ENCODE data around the gene MIPOL1.

MIPOL1 gene

DNA sequence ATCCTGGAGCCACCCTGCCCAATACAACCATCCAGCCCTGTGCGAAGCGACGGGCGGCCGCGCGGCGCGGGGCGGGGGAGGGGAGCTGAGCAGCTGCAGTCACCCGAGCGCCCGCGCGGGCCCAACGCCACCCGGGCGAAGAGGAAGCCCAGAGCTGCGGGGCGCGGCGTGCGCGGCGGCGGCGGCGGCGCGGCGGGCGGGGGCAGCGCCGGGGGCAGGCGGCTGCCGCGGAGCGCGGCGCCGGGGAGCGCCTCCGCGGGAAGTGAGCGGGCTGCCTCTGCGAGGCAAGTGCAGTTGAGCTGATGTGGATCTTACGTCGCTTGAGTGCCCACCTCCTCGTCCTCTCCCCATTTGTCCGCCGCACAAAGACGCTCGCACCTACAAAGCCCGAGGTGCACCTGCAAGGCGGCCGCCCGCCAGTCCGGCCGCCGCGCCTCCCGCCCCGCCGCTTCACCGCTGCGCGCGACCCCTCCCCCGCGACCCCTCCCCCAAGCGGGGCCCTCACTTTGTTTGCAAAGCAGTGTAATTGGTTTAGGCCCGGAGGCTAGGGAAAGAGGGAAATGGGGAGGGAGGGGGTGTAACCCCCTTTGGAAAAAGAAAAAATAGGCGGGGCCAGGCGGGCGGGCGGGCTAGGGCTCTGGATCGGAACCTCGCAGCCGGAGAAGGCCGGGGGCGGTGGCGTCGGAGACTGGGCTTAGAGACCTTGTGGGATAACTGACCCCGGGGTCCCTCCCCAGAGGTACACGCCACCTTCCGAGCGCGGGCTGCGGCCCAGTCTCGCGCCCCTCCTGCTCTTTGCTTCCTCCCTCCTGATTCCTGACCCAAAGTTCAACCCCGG, 397.5 kb downstream of the MIPOL1 start, which contains the start of the genes FOXA1 and TTC6:
Gene FOXA1 (minus strand): TSS at position 279 of the 838 bp plus-strand sequence. CDS start 277 bp downstream, at position 2.
Gene TTC6 (plus strand): TSS at position 659 of the 838 bp plus-strand sequence. CDS start 26,436 bp downstream, outside the sequence.
- DNase-seq (ENCODE audit: low read depth in 2 of 2, low spot score in 1 of 2) = no peak

GRCh38 chr14:37595809-37596621, 398.3 kb downstream of the MIPOL1 start:
- DNase-seq (ENCODE audit: low read depth in 2 of 2, low spot score in 1 of 2) = no peak

DNA sequence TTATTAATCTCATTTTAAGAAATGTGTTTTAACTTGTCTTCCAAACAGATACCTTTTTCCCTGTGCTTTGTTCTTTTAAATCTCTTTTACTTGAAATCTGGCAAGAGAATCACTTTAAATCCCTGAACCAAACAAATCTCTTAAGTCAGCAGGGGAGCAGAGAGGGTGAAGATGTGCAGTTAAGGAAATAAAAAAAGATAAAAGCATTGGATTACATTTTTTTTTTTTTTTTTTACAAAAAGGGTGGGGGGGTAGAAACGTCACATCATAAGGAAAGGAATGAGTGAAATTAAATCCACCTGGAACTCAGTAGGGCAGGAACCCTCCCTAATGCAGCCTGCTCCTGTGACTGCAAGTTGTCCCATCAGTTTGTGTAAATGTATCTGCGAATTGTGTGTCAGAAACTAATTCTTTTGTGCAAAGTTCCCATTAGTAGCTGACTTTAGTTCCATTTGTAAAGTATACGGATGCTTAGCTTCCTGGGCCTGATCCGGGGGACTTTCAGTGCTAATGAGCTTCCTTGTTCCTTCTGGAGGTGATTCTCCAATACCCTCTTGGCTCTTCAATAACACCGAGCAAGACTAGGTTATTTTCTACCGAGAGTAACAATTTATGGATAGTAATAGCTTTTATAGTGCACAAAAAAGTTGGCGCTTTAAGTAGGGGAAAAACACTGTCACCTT, 399.2 kb downstream of the MIPOL1 start:
- DNase-seq (ENCODE audit: low read depth in 2 of 2, low spot score in 1 of 2) = no peak

DNA sequence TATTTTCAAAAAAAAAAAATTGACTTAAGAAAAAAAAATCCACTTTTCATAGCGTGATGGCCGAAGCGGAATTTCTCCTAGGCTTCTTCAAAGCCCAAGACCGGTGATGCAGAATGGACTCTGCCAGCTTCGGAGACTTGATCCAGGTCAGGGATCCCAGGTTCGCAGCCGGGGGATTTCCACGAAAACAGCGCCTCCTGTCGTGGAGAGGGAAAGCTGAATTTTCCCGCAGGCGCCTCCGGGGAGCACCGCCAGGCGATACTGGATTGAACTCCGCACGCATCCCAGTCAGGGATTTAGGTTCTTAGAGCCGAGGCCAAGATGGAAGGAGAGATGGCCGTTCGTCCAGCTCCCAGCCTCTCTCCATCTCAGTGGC, 399.8 kb downstream of the MIPOL1 start:
- DNase-seq (ENCODE audit: low read depth in 2 of 2, low spot score in 1 of 2) = no peak

DNA sequence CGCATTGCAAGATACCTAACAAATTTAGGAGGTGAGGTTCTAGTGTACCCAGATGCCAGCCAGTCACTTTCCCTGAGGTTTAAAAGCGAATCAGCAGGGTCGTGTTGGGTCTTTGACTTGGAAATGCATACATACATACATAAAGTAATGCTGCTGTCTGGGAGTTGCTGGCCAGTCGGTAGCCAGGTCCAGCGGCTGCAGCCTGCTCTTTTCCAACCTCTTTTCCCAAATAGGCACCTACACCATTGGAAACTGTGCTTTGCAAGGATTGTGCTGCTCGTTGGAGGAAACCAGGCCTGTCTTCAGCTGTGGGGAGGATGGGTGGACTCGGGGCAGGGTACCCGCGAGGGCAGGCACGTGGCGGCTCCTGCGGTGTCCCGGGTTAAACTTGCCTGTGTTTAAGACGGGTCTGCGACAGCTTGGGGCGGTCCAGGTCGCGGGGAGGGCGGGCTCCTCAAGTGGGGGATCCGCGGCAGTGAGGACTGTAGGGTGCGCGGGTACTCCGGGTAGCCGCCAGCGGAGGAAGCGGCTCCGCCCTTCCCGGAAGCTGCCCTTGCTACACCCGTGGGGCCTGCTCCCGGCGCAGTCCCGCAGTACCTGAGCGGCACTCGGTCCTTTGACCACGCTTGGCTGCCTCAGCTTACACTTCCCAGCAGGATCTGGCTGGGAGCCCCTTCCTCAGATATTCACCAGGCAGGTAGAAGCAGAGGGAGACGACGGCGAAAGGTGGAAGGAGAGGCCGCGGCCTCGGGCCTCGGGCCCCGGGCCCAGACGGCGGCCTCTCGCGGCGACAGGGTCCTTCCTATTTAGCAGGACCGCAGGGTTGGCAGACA, 400.4 kb downstream of the MIPOL1 start:
- no peak for DNase-seq (ENCODE audit: low read depth in 2 of 2, low spot score in 1 of 2)

DNA sequence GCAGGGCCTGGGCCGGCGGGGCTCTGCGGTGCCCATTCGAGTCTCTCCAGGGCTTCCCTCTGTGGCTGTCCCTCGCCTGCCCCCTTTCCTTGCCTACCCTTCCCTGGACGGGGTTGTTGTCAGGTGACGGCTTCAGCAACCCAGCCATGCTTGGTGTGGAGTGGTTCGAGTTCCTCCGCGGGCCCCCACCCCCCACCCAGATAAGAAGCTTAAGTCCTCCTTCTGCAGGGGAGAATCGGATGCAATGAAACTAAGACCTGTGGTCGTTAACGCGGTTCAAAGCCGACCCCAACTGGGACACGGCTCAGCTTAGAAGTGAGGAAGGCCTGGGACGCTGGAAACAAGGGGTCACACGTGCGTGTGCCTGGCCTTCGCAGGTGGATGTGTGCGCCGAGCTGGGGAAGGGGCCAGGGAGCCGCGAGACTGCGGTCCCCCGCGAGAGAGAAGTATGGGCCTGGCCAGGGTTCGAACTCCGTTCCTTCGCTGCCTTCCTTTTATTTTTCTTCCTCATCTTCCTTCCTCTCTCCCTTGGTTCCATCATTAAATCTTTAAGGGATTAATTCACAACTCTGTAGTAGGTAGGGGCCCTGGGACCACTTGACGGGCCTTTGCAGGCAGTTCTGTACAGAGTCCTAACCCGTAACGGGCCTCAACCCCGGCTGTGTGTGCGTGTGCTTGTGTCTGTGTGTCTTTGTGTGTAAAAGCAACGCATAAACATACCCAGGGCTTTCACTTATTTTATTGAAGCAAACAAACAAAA, 401.2 kb downstream of the MIPOL1 start:
- no peak for DNase-seq (ENCODE audit: low read depth in 2 of 2, low spot score in 1 of 2)

- DNase-seq (ENCODE audit: low read depth in 2 of 2, low spot score in 1 of 2) = no peak
These were observed 402.0 kb downstream of the MIPOL1 start for GRCh38 chr14:37599507-37600368.

GRCh38 chr14:37600880-37601741, 403.4 kb downstream of the MIPOL1 start:
- no peak for DNase-seq (ENCODE audit: low read depth in 2 of 2, low spot score in 1 of 2)

DNA sequence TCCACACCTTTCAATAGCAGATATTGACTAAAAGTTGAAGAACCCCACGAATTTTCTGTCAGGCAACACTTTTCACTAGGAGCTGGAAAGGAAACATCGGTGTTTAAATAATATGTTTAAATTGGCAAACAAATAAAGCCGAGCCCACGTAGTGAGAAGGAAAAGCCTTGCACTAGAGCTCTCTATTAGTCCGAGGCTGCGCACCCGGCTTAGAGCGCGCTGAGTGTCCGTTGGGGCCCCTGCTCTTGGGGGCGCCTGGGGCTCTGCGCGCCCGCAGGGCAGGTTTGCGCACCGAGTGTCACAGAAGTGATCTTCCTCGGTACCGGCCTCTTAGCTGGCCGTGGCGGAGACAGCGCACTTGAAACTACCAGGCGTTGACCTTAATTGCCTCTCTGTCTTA, 404.1 kb downstream of the MIPOL1 start:
- no peak for DNase-seq (ENCODE audit: low read depth in 2 of 2, low spot score in 1 of 2)
